GM21717 (cell line): Measurements from ENCODE around the gene IPO13.

ENCODE experiments used
- ATAC-seq: cut with Tn5 transposase; IDR thresholded peaks from one replicate; pipeline ENCODE4 v1.9.1; 2021; ENCODE audit warnings: mild to moderate bottlenecking, moderate library complexity; ENCODE audit not compliant: unreplicated experiment

IPO13 gene

DNA sequence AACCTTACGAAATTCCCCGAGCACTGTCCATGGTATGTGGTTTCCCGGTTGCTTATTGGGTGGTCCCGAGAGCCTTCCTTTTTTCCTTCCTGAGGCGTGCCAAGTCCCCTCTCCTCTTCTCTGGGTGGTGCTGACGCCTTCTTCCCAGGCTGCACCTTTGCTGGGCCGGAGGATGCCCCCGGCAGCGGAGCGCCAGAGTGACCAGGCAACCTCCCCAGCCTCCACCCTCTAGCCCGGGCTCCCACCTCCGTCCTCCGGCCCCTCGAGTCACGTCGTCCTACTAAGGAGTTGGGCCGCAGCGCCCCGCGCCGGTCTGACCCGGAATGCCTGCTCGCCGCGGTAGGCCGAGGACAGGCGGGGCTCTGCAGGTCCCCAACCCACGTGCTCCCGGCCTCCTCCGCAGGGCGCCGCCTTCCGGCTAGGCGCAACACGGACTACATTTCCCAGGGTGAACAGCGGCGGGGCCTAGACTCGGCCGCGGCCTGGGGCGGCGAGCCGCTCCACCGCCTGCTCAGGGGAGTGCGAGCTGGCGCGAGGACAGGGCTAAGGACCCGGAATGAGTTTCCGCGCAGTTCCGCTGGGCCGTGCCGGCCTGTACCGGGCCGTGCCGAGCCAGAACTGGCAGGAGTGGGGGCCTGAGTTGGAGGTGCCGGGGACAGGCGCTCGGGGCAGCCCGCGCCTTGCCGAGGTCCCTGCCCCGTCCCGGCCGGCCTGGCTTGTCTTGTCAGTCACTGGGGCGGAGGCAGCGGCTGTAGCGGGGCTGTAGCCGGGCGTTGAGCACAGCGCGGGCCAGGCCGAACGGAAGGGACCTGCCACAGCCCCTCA, at the start of gene IPO13:
TSS of gene IPO13 (plus strand) at position 715 of the 825 bp plus-strand sequence. CDS start 651 bp downstream, outside the sequence.
- peak; percentile 90 for ATAC-seq

GRCh38 chr1:43898981-43899380, 47.8 kb upstream of the IPO13 start:
- no peak for ATAC-seq

DNA sequence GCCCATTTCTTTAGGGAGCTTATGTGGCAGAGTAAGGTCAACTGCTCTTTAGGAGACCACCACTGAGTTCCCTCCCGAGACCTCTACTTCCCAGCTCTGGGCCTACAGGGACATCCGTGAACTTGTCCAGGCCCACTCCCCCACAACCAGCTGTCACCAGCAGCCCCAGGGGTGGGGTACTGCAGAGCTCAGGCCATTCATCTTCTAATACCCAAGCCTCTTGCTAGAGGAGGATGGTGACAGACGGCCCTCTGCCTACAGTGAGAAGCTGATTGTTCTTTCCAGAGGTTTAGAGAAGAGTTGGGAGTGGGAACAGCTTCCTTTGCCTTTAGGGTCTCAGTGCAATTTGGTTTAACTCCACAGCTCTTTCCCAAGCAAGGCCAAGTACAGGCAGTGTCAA, 46.4 kb upstream of the IPO13 start:
- ATAC-seq: no peak

DNA sequence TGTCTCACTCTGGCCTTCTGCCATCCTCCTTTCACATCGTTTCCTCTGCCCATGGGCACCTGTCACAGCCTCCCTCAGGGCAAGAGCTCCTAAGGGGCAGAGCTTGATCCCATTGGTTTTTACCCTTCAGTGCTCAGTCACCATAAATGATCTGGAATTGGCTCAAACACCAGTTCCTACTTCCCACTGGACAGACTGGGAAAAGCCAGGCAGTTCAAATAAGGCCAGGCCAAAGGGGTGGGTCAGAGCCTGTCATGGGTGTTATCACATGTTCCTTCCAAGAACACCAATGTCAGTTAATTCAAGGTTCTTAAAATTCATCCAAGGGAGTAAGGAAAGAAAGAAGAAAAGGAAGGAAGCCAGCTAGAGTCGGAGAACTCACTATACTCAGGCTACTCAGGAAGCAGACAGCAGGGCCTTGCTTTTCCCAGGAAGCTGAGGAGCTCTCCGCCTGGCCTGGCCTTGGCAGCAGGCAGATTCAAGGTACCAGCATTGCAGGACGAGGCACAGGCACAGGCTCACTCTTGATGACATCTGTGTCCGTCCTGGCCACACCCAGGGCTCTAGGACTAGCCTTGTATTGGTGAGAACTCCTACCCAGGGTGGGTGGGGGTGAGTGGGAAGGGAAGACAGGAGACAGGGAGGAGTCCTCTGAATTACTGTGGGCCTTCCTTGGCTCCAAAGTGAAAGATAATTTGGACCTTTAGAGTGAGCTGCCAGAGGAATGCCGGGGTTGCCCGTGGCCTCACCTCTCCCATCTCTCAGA, 45.4 kb upstream of the IPO13 start:
- ATAC-seq: no peak

DNA sequence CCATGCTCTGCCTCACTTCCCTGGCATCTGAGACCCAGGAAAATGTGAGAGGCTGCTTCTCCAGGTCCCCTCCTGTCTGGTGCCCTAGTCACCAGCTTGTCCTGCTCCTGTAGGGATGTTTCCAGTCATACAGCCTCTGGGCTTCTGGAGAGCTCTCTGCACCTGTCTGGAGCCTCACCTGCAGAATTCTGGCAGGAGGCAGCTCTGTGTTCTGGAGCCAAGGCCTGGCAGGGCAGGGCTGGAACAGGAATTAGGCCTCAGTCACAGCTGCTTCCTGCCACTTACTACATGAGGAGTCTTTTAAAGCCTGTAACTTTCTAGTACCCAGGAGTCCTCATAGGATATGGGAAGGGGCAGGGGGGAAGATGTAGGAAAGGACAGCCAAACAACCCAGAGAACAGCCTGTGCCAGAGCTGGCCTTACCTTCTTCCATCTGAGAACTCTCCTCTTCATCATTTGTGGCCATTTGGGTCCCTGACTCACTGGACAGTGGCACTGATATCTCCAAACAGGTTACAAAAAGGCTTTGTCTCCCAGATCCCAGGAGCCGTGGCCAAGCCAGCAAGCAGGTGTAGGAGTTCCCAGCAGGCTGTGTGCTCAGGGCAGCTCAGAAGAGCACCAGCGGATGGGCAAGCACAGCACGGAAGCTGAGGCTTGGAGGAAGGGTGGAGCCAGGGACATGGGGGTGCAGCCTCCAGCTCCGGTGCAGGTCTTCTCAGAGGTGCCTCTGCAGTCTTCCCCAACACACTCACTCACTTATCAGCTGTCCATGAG, 44.5 kb upstream of the IPO13 start:
- ATAC-seq: no peak

DNA sequence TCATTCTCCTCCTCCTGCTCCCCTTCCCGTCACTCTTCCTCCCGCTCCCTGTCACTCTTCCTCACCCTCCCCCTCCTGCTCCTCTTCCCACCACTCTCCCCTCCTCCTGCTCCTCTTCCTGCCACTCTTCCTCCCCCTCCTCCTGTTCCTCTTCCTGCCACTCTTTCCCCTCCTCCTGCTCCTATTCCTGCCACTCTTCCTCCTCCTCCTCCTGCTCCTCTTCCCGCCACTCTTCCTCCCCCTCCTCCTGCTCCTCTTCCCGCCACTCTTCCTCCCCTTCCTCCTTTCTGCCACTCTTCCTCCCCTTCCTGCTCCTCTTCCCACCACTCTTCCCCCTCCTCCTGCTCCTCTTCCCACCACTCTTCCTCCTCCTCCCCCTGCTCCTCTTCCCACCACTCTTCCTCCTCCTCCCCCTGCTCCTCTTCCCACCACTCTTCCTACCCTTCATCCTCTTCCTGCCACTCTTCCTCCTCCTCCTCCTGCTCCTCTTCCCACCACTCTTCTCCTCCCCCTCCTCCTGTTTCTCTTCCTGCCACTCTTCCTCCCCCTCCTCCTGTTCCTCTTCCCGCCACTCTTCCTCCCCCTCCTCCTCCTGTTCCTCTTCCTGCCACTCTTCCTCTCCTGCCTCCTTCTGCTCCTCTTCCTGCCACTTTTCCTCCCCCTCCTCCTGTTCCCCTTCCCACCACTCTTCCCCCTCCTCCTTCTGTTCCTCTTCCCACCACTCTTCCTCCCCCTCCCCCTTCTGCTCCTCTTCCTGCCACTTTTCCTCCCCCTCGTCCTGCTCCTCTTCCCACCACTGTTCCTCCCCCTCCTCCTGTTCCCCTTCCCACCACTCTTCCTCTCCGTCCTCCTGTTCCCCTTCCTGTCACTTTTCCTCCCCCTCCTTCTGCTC, 41.8 kb upstream of the IPO13 start:
- ATAC-seq: no peak

- no peak for ATAC-seq
These were observed 38.5 kb upstream of the IPO13 start for GRCh38 chr1:43908226-43908625.

- no peak for ATAC-seq
These were observed 37.9 kb upstream of the IPO13 start for GRCh38 chr1:43908858-43909257.

- ATAC-seq: no peak
These were observed 36.4 kb upstream of the IPO13 start for GRCh38 chr1:43910343-43910742.

GRCh38 chr1:43912607-43913006, 34.1 kb upstream of the IPO13 start:
- ATAC-seq: no peak

DNA sequence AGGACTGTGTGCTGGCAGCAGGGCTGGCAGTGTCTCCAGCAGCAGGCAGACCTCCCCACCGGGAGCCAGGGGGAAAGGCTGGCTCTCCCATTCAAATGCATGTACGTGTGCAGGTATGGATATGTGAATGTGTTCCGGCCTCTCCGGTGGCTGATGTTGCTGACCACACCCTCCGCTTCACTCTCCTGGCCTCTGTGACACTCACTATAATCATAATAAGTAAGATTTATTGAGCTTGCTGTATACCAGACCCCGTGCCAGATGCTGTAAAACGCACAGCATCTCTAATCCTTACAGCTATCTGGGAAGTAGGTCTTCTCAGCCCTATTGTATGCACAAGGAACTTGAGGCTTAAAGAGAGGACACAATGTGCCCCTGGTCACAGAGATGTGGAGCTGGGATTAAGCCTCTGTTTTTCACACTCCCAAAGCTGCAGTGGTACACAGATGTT, 33.7 kb upstream of the IPO13 start:
- no peak for ATAC-seq

GRCh38 chr1:43913666-43914360, 32.9 kb upstream of the IPO13 start:
- ATAC-seq: no peak

- ATAC-seq: no peak
These were observed 31.9 kb upstream of the IPO13 start for GRCh38 chr1:43914576-43915525.

DNA sequence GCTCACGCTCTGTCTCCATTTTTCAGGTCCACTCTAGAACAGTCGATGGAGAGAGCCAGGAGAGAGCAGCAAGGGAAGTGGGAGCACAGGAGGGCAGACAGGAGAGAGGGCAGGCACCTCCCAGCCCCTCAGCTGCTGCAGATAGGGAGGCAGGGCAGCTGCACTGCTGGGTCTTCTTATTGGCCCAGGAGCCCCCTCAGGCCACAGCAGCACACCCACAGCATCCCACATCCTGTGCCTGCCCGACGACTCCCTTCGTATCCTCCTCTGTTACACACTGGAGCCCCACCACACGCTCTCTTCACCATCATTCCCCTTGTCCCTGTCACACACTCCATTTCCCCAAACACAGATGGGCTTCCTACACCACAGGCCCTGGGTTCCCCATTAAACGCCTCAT, 26.8 kb upstream of the IPO13 start:
- no peak for ATAC-seq

GRCh38 chr1:43921022-43921421, 25.7 kb upstream of the IPO13 start:
- ATAC-seq: no peak

GRCh38 chr1:43924516-43924915, 22.2 kb upstream of the IPO13 start:
- ATAC-seq: no peak

- no peak for ATAC-seq
These were observed 20.9 kb upstream of the IPO13 start for GRCh38 chr1:43925846-43926245.

- ATAC-seq: no peak
These were observed 16.4 kb upstream of the IPO13 start for GRCh38 chr1:43930168-43930948.
